SJSA1 (cell line): ENCODE results near the gene KATNIP. TPM values are rescaled to one million over a fixed set of nuclear protein-coding genes. Genes with fewer than 3 reads are reported as not detected.
A peak's percentile ranks its signal among the peaks of the same experiment; 100 is the strongest.

Source experiments
- DNase-seq, 2 experiments: peaks; one replicate each; pipeline ENCODE4 v3.0.0-alpha.2; 2015 to 2020; ENCODE audit warnings: low spot score in 2 of 2, low read depth in 1 of 2
- H3K27ac ChIP-seq: fragments of 250-450 bp; sonication (Bioruptor Pico); 2 replicates; pipeline ENCODE4 v1.5.1; 2020; ENCODE audit warnings: mild to moderate bottlenecking, moderate library complexity
- H3K27me3 ChIP-seq: fragments of 250-450 bp; sonication (Bioruptor Pico); replicated peaks from 2 replicates; pipeline ENCODE4 v1.5.1; 2020; ENCODE audit warnings: mild to moderate bottlenecking, moderate library complexity
- H3K36me3 ChIP-seq: fragments of 250-450 bp; sonication (Bioruptor Pico); 2 replicates; pipeline ENCODE4 v1.5.1; 2020; ENCODE audit warnings: mild to moderate bottlenecking
- H3K4me1 ChIP-seq: fragments of 250-450 bp; sonication (Bioruptor Pico); replicated peaks from 2 replicates; pipeline ENCODE4 v1.6.1; 2021; ENCODE audit warnings: mild to moderate bottlenecking
- H3K4me3 ChIP-seq: fragments of 250-450 bp; sonication (Bioruptor Pico); 2 replicates; pipeline ENCODE4 v1.5.1; 2020; ENCODE audit warnings: mild to moderate bottlenecking
- H3K9me3 ChIP-seq: fragments of 250-450 bp; sonication (Bioruptor Pico); replicated peaks from 2 replicates; pipeline ENCODE4 v1.5.1; 2020; ENCODE audit warnings: mild to moderate bottlenecking
- total RNA-seq: library from RNA; depleted of rRNA; stranded (reverse); fragments of >200 nt; shearing (Covaris generic); gene quantifications from 2 replicates; pipeline ENCODE4 v1.2.3, GENCODE V29; 2014

The KATNIP gene
- total RNA-seq, 1 experiment from 2014 or later: 8.2 TPM

- Histone ChIP-seq H3K4me3 (no peak overlapping the region), H3K36me3 (peaks cover 78% of the 10 kb centered on the region), H3K4me1 (peaks cover 17% of the 10 kb centered on the region), H3K9me3 (no peaks in the 10 kb centered on the region), H3K27ac (no peak overlapping the region), H3K27me3 (no peaks in the 10 kb centered on the region)
- no peak for DNase-seq
These were observed 28.8 kb upstream of the KATNIP start for GRCh38 chr16:27520982-27521673.

DNA sequence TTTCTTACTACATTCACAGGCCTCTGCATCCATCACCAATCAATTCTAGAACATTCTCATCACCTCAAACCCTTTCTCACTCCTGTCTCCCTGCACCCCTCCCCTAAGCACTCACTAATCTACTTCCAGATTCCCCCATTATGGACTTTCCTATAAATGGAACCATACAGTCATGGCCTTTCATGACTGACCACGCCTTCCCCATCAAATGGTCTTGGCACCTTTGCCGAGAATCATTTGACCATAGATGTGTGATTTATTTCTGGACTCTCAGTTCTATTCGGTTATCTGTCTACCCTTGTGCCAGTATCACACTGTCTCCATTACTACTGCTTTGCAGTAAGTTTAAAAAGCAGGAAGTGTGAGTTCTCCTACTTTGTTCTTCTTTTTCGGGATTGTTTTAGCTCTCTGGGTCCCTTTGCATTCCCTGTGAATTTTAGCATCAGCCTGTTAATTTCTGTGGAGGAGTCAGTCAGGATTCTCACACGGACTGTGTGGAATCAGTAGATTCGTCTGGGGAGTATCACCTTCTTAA, 27.7 kb upstream of the KATNIP start:
- H3K27ac ChIP-seq: no peak overlapping the region
- H3K36me3 ChIP-seq: peaks cover 84% of the 10 kb centered on the region
- H3K4me1 ChIP-seq: 0 out of 2 replicates have a peak, but pooled peaks cover 8% of the 10 kb centered on the region
- H3K9me3 ChIP-seq: no peaks in the 10 kb centered on the region
- no peak overlapping the region for H3K4me3 ChIP-seq
- DNase-seq: no peak
- no peaks in the 10 kb centered on the region for H3K27me3 ChIP-seq

- Histone ChIP-seq H3K9me3 (no peaks in the 10 kb centered on the region), H3K36me3 (peaks cover 90% of the 10 kb centered on the region), H3K4me1 (peaks cover 23% of the 10 kb centered on the region)
These were observed 23.8 kb upstream of the KATNIP start for GRCh38 chr16:27526180-27526579.

GRCh38 chr16:27528294-27528693, 21.6 kb upstream of the KATNIP start:
- peaks cover 30% of the 10 kb centered on the region for H3K4me1 ChIP-seq

More at GRCh38 chr16:27526180-27526579, 23.8 kb upstream of the KATNIP start:
- Histone ChIP-seq H3K4me3 (no peak overlapping the region), H3K27ac (no peak overlapping the region), H3K27me3 (no peaks in the 10 kb centered on the region)
- no peak for DNase-seq

GRCh38 chr16:27529962-27530361, 20.0 kb upstream of the KATNIP start:
- H3K4me1 ChIP-seq: peaks cover 30% of the 10 kb centered on the region
- H3K27me3 ChIP-seq: no peaks in the 10 kb centered on the region
- peaks cover 93% of the 10 kb centered on the region for H3K36me3 ChIP-seq
- peak overlapping the region; percentile 55 for H3K27ac ChIP-seq
- no peak overlapping the region for H3K4me3 ChIP-seq
- DNase-seq: peak; percentile 87 to 95
- H3K9me3 ChIP-seq: no peaks in the 10 kb centered on the region

More at GRCh38 chr16:27528294-27528693, 21.6 kb upstream of the KATNIP start:
- Histone ChIP-seq H3K4me3 (no peak overlapping the region), H3K9me3 (no peaks in the 10 kb centered on the region), H3K27ac (no peak overlapping the region), H3K27me3 (no peaks in the 10 kb centered on the region), H3K36me3 (peaks cover 96% of the 10 kb centered on the region)
- DNase-seq: no peak

- no peak for DNase-seq
These were observed 18.8 kb upstream of the KATNIP start for GRCh38 chr16:27531186-27531585.

DNA sequence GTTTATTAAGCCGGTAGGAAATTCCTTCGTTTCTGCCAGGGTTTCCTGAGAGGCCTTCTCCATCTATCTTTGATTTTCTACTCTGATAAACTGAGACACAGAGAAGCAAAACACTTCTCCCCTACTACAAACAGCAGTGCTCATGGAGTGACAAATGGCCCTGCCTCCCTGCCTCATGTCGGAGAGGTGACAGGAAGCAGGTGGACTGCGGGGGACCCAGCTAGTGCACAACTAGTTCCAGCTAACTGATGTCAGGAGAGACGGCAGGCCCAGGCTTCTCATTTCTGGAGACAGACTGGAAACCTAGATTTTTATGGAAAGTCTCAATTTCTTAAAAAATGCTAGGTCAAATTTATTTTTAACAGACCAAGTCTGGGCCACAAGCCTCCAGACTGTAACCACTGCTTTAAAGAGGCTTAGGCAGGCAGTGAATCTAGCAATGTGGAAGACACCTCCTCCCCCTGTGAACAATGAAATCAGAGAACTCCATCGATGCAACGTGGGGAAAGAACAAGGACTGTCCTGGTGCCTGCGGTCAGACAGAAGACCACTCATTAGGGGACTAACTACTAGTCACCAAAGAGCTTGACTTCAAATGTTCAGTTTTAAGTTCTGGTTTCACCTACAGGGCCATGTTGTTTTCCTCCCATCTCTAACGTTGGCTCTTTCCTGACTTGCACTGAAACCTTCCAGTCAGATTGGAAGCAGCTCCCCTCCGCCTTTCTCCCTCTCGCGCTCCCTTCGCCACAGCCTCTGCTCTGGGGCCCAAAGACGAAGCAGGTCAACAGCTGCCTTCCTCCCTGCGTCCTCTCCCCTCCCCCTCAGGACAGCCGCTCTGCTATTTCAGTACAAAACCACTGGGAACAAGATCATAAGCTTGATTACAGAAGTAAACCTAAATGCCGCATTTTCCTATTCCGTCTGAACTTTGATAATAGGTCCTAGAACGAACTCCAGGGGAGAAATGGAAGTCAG, 17.8 kb upstream of the KATNIP start:
- DNase-seq: no peak

More at GRCh38 chr16:27531186-27531585, 18.8 kb upstream of the KATNIP start:
- Histone ChIP-seq H3K27ac (no peak overlapping the region), H3K9me3 (no peaks in the 10 kb centered on the region), H3K27me3 (no peaks in the 10 kb centered on the region), H3K4me1 (peaks cover 30% of the 10 kb centered on the region), H3K36me3 (peaks cover 93% of the 10 kb centered on the region), H3K4me3 (no peak overlapping the region)

DNA sequence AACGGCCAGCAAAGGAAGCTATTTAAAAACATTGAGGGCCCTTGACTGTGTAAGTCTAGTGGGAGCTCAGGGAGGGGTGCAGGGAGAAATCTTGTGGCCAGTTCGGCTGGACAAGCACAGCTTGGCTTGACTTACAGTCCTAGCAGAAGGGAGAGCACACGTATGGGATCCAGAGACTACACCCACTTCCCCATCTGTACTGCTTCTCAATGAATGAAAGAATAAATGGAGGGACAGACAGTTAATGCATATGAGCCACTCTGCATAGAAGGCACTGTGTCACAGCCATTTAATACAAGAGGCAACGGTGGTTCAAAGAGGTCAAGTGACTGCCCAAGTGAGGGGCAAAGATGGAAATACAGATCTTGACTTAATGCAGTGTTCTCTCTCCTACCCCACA, 15.7 kb upstream of the KATNIP start:
- Histone ChIP-seq H3K4me3 (no peak overlapping the region), H3K36me3 (peaks cover 93% of the 10 kb centered on the region), H3K4me1 (peaks cover 26% of the 10 kb centered on the region), H3K27ac (no peak overlapping the region), H3K27me3 (no peaks in the 10 kb centered on the region), H3K9me3 (no peaks in the 10 kb centered on the region)
- DNase-seq: no peak

More for the DNA sequence above, 17.8 kb upstream of the KATNIP start:
- H3K36me3 ChIP-seq: peaks cover 93% of the 10 kb centered on the region
- H3K27ac ChIP-seq: no peak overlapping the region
- H3K4me1 ChIP-seq: peaks cover 30% of the 10 kb centered on the region
- no peaks in the 10 kb centered on the region for H3K27me3 ChIP-seq
- H3K4me3 ChIP-seq: no peak overlapping the region
- H3K9me3 ChIP-seq: no peaks in the 10 kb centered on the region

GRCh38 chr16:27538528-27538927, 11.4 kb upstream of the KATNIP start:
- no peak for DNase-seq
- Histone ChIP-seq H3K36me3 (peaks cover 98% of the 10 kb centered on the region), H3K4me3 (no peak overlapping the region), H3K4me1 (no peaks in the 10 kb centered on the region), H3K9me3 (no peaks in the 10 kb centered on the region), H3K27me3 (no peaks in the 10 kb centered on the region), H3K27ac (no peak overlapping the region)

- peaks cover 98% of the 10 kb centered on the region for H3K36me3 ChIP-seq
- no peaks in the 10 kb centered on the region for H3K27me3 ChIP-seq
- no peak for DNase-seq
- no peak overlapping the region for H3K4me3 ChIP-seq
- no peaks in the 10 kb centered on the region for H3K9me3 ChIP-seq
- H3K4me1 ChIP-seq: no peaks in the 10 kb centered on the region
- H3K27ac ChIP-seq: no peak overlapping the region
These were observed 10.8 kb upstream of the KATNIP start for GRCh38 chr16:27539120-27539519.

- H3K36me3 ChIP-seq: peaks cover 98% of the 10 kb centered on the region
- DNase-seq: no peak
- H3K27ac ChIP-seq: no peak overlapping the region
- H3K27me3 ChIP-seq: no peaks in the 10 kb centered on the region
- H3K4me1 ChIP-seq: no peaks in the 10 kb centered on the region
- no peaks in the 10 kb centered on the region for H3K9me3 ChIP-seq
- no peak overlapping the region for H3K4me3 ChIP-seq
These were observed 10.3 kb upstream of the KATNIP start for GRCh38 chr16:27539636-27540035.

- H3K27me3 ChIP-seq: no peaks in the 10 kb centered on the region
- H3K9me3 ChIP-seq: no peaks in the 10 kb centered on the region
- H3K27ac ChIP-seq: no peak overlapping the region
These were observed 6.1 kb upstream of the KATNIP start for GRCh38 chr16:27543801-27544200.

GRCh38 chr16:27544671-27545070, 5.3 kb upstream of the KATNIP start:
- no peak for DNase-seq
- H3K36me3 ChIP-seq: peaks cover 88% of the 10 kb centered on the region
- H3K27me3 ChIP-seq: no peaks in the 10 kb centered on the region

More at GRCh38 chr16:27543801-27544200, 6.1 kb upstream of the KATNIP start:
- Histone ChIP-seq H3K36me3 (peaks cover 96% of the 10 kb centered on the region), H3K4me3 (no peak overlapping the region), H3K4me1 (peaks cover 22% of the 10 kb centered on the region)
- no peak for DNase-seq

More at GRCh38 chr16:27544671-27545070, 5.3 kb upstream of the KATNIP start:
- no peak overlapping the region for H3K4me3 ChIP-seq
- peaks cover 25% of the 10 kb centered on the region for H3K4me1 ChIP-seq
- H3K9me3 ChIP-seq: no peaks in the 10 kb centered on the region
- no peak overlapping the region for H3K27ac ChIP-seq
